ENCODE data around the gene CNGB1.
"Not testable (repeated sequence)": the region's sequence is repeated elsewhere in the genome, so short reads cannot be mapped to it uniquely, and the experiment has no call there.

GRCh38 chr16:57895081-57895547 lies 75.8 kb downstream of the CNGB1 start:
- not testable (repeated sequence) for TF ChIP-seq CTCF (IDR thresholded peaks at IDR 0.05; ENCODE audit: borderline replicate concordance, extremely low read depth, low read length, poor library complexity, severe bottlenecking); EZH2 (IDR thresholded peaks at IDR 0.05; ENCODE audit: borderline replicate concordance, low read depth, low read length, severe bottlenecking)

All from DND-41 (cell line).